GM21529 (cell line): ENCODE measurements around the gene ARHGEF18.
"Not testable (repeated sequence)": the region's sequence is repeated elsewhere in the genome, so short reads cannot be mapped to it uniquely, and the experiment has no call there.

ENCODE experiments used
- ATAC-seq: cut with Tn5 transposase; IDR thresholded peaks from one replicate; pipeline ENCODE4 v1.9.1; 2021; ENCODE audit not compliant: unreplicated experiment

The ARHGEF18 gene

DNA sequence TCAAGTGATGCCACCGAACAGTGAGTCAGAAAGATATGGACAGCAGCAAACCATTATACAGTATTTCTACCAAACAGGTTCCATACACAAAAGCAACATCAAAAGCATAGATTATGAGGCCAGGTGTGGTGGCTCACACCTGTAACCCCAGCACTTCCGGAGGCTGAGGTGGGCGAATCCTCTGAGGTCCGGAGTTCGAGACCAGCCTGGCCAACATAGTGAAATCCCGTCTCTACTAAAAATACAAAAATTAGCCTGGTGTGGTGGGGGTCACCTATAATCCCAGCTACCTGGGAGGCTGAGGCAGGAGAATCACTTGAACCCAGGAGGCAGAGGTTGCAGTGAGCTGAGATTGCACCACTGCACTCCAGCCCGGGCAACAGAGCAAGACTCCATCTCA is 1.7 kb upstream of the ARHGEF18 start:
- not testable (repeated sequence) for ATAC-seq

- ATAC-seq = no peak
Measured at GRCh38 chr19:7349231-7349591, 474 bp downstream of the ARHGEF18 start.

- no peak for ATAC-seq
Measured at GRCh38 chr19:7349961-7350711, 1.4 kb downstream of the ARHGEF18 start.

DNA sequence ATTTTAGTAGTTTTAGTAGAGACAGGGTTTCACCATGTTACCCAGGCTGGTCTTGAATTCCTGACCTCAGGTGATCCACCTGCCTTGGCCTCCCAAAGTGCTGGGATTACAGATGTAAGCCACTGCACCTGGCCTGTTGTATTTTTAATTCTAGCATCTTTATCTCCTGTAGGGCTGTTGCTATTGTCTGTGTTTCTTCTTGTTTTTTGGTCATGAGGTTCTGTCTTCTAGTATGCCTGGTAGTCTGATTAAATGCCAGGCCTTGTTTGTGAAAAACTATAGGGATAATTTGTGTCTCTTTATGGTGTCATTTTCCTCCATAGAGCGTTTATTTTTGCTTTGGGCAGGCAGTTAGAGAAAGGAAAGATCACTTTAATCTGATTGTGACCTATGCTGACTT is 3.1 kb downstream of the ARHGEF18 start:
- no peak for ATAC-seq

GRCh38 chr19:7355151-7355820 is 6.5 kb downstream of the ARHGEF18 start:
- no peak for ATAC-seq

DNA sequence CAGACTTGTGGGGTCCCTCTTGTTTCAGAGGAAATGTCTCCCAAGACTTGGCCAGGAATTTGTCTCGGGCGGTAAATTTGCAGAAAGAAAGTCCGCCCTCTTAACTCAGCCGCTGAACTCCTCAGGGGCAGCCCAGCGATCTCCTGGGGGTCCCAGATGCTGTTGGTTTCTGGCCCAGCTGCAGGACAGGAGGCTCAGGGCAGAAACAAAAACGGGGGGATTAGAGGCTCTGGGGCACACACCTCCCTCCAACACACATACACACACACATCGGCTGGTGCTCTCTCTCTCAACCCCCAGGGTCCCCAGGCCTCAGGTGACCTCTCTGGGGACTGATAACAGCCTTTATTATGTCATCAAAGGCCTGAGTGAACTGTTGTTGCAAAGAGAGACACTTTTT is 7.1 kb downstream of the ARHGEF18 start:
- ATAC-seq = no peak

DNA sequence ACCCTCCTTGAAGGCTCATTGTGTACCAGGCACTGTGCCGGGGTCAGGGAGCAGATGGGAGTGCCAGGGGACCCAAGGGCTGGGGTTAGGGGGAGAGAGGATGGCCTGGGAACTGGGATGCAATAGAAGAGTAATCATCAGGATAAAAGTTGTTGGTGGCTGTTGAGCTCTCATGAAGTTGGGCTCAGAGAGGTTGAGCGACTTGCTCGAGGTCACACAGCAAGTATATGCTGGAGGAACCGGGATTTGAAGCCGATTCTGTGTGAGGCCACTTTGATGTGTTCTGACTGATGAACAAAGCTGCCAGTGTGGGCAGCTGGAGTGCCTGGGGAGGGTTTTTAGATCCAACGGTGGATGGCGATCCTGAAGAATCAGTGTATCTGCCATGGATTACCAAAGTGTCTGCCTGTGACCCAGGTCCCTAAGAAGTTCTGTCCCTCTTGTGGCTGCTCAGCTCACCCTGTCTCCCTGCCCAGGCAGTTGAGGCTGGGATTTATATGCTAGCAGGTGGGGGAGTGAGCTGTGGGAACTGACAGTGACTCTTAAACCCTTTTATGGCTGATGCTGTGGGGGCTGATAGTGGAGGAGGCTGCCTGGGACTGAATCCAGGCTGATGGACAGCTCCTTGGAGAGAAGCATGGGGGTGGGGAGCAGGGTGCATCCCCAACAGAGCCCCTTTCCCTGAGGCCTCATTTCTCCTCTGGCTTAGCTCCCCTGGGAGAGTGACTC is 8.3 kb downstream of the ARHGEF18 start:
- no peak for ATAC-seq

DNA sequence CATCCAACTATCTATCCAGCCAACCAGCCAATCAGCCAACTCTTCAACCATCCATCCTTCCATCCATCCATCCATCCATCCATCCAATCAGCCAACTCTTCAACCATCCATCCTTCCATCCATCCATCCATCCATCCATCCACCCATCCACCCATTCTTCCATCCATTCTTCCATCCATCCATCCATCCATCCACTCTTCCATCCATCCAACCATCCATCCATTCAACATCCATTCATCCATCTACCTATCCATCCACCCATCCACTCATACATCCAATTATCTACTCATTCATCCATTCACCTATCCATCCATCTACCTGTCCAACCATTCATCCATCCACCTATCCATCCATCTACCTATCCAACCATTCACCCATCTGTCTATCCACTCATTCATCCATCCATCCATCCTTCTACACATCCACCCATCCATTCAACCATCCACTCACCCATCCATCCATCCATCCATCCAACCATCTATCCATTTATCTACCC is 9.4 kb downstream of the ARHGEF18 start:
- ATAC-seq = no peak

- ATAC-seq = no peak
Measured at GRCh38 chr19:7360393-7360984, 11.8 kb downstream of the ARHGEF18 start.

DNA sequence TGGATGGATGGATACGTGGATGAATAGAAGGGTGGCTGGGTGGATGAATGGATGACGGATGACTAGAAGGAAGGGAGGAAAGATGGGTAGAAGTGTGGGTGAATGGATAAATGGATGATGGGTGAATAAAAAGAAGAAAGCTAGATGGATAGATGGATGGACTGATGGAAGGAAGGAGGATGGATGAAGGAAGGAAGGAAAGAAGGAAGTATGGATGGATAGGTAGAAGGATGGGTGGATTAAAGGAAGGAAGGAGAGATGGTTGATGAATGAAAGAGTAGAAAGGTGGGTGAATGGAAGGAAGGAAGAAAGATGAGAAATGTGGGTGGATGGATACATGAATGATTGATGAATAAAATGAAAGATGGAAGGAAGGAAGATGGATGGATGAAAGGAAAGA is 14.5 kb downstream of the ARHGEF18 start:
- no peak for ATAC-seq

GRCh38 chr19:7366701-7367420 is 18.1 kb downstream of the ARHGEF18 start:
- ATAC-seq = no peak

- no peak for ATAC-seq
Measured at GRCh38 chr19:7368456-7368855, 19.7 kb downstream of the ARHGEF18 start.

DNA sequence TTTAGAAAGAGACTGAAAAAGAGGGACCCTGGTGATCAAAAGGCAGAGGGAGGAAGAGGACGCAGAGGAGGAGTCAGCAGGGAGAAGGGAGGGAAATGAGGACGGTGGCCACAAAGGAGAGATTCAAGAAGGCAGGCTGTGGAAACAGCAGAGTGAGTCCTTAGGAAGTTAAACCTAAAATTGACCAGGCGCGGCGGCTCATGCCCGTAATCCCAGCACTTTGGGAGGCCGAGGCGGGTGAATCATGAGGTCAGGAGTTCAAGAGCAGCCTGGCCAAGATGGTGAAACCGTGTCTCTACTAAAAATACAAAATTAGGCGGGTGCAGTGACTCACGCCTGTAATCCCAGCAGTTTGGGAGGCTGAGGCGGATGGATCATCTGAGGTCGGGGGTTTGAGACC is 20.1 kb downstream of the ARHGEF18 start:
- not testable (repeated sequence) for ATAC-seq

DNA sequence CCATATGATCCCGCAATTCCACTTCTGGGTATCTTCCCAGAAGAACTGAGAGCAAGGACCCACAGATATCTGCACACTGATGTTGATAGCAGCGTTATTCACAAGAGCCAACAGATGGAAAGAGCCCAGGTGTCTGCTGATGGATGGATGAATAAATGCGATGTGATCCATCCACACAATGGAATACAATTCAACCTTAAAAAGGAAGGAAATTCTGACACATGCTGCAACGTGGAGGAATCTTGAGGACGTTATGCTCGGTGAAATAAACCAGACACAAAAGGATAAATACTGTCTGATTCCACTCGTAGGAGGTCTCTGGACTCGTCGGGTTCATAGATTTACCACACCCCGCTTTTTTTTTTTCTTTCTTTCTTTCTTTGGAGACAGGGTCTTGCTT is 21.8 kb downstream of the ARHGEF18 start:
- ATAC-seq = no peak

GRCh38 chr19:7371001-7371400 is 22.3 kb downstream of the ARHGEF18 start:
- no peak for ATAC-seq

DNA sequence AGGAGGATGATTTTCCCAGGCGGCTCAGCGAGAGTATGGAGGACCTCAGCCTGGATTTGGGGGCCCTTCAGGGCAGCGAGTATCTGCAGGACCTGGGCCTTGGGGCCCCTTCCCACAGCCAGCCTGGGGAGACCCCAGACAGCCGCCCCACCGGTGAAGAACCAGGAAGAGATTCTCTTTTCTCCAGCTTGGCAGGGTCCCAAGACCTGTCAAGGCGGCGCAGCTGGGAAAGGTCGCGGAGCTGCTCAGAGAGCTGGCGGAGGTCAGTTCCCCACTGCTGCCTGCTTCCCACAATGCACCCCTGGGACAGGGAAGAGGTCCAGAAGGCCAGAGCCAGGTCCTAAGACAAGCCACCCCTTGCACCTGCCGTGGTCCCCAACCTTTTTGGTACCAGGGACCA is 24.1 kb downstream of the ARHGEF18 start:
- ATAC-seq = no peak

DNA sequence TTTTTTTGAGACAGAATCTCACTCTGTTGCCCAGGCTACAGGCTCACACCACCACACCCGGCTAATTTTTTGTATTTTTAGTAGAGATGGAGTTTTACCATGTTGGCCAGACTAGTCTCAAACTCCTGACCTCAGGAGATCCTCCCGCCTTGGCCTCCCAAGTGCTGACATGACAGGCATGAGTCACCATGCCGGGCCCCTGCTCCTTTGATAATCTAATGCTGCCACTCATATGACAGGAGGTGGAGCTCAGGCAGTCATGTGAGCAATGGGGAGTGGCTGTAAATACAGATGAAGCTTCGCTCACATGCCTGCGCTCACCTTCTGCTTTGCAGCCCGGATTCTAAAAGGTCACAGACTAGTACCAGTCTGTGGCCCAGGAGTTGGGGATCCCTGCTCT is 25.1 kb downstream of the ARHGEF18 start:
- no peak for ATAC-seq

- ATAC-seq = no peak
Measured at GRCh38 chr19:7376151-7376852, 27.6 kb downstream of the ARHGEF18 start.

DNA sequence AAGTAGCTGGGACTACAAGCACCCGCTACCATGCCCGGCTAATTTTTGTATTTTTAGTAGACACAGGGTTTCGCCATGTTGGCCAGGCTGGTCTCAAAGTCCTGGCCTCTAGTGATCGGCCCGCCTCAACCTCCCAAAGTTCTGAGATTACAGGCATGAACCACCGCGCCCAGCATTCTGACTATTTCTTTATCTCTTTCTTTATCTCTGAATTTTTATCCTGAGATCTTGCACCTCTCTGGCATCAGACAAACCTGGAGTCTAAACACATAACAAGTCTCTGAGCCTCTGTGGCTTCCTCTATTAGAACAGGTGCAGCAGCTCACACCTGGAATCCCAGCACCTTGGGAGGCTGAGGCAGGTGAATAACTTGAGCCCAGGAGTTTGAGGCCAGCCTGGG is 28.5 kb downstream of the ARHGEF18 start:
- no peak for ATAC-seq

DNA sequence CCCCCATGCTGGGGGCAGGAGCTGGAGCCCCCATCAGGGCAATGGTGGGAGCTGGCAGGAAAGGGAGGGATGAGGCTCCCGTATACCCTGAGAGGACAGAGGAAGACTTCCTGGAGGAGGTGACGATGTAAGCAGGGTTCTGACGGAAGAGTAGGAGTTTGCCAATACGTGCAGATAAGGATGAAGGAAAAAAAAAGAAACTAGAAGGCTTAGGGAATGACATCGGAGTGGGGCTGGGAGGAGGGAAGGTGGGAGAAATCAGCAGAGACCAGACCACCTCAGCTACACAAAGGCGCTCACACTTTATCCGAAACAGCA is 32.3 kb downstream of the ARHGEF18 start:
- ATAC-seq = no peak
